ENCODE results near the gene ERG28.

Gene ERG28

GRCh38 chr14:75615200-75615599, 45.5 kb downstream of the ERG28 start:
- peak overlapping the region; percentile 87 for H3K27ac ChIP-seq (ENCODE audit: low read length)
- TF ChIP-seq EZH2phosphoT487 (IDR thresholded peaks at IDR 0.05; ENCODE audit: low read depth), result no peak
- TF ChIP-seq CTCF (IDR thresholded peaks at IDR 0.05; ENCODE audit: low read depth, low read length), result no peak
- no peaks in the 10 kb centered on the region for H3K27me3 ChIP-seq (ENCODE audit: low read depth, low read length)
- H3K4me1 ChIP-seq (ENCODE audit: low read length), result peaks cover 21% of the 10 kb centered on the region
- H4K20me1 ChIP-seq (ENCODE audit: insufficient read depth, low read length), result no peaks in the 10 kb centered on the region
- no peak overlapping the region; the same call in 1 of the 2 replicates for H2AFZ ChIP-seq (ENCODE audit: low read depth, low read length)
- peaks cover 8% of the 10 kb centered on the region for H3K36me3 ChIP-seq (replicated peaks; ENCODE audit: low read depth, low read length)
- H3K9me3 ChIP-seq (ENCODE audit: insufficient read depth, low read length), result no peaks in the 10 kb centered on the region; the same call in 1 of the 2 replicates
- H3K9ac ChIP-seq (ENCODE audit: low read length), result peak overlapping the region; percentile 31; the same call in 1 of the 2 replicates
- no peaks in the 10 kb centered on the region for H3K79me2 ChIP-seq (ENCODE audit: low read length)
- peak overlapping the region; percentile 47 for H3K4me3 ChIP-seq (ENCODE audit: low read length)
- H3K4me2 ChIP-seq (ENCODE audit: low read length), result peak overlapping the region; percentile 74

GRCh38 chr14:75614179-75614578, 46.5 kb downstream of the ERG28 start:
- H3K4me1 ChIP-seq (ENCODE audit: low read length), result peaks cover 26% of the 10 kb centered on the region
- H4K20me1 ChIP-seq (ENCODE audit: insufficient read depth, low read length), result no peaks in the 10 kb centered on the region
- H2AFZ ChIP-seq (ENCODE audit: low read depth, low read length), result no peak overlapping the region
- no peaks in the 10 kb centered on the region for H3K79me2 ChIP-seq (ENCODE audit: low read length)
- H3K27ac ChIP-seq (ENCODE audit: low read length), result peak overlapping the region; percentile 87; the same call in 1 of the 2 replicates
- no peaks in the 10 kb centered on the region; the same call in 1 of the 2 replicates for H3K9me3 ChIP-seq (ENCODE audit: insufficient read depth, low read length)
- H3K36me3 ChIP-seq (replicated peaks; ENCODE audit: low read depth, low read length), result peaks cover 8% of the 10 kb centered on the region
- TF ChIP-seq CTCF (IDR thresholded peaks at IDR 0.05; ENCODE audit: low read depth, low read length) (no peak), EZH2phosphoT487 (IDR thresholded peaks at IDR 0.05; ENCODE audit: low read depth) (no peak)
- H3K4me2 ChIP-seq (ENCODE audit: low read length), result no peak overlapping the region
- H3K27me3 ChIP-seq (ENCODE audit: low read depth, low read length), result no peaks in the 10 kb centered on the region
- H3K4me3 ChIP-seq (ENCODE audit: low read length), result no peak overlapping the region
- H3K9ac ChIP-seq (ENCODE audit: low read length), result no peak overlapping the region

- Histone ChIP-seq H3K79me2 (ENCODE audit: low read length) (no peaks in the 10 kb centered on the region), H3K36me3 (replicated peaks; ENCODE audit: low read depth, low read length) (peaks cover 16% of the 10 kb centered on the region), H3K4me3 (ENCODE audit: low read length) (no peak overlapping the region), H2AFZ (ENCODE audit: low read depth, low read length) (no peak overlapping the region), H4K20me1 (ENCODE audit: insufficient read depth, low read length) (no peaks in the 10 kb centered on the region), H3K9ac (ENCODE audit: low read length) (no peak overlapping the region), H3K9me3 (ENCODE audit: insufficient read depth, low read length) (no peaks in the 10 kb centered on the region; the same call in 1 of the 2 replicates), H3K27ac (ENCODE audit: low read length) (no peak overlapping the region), H3K4me1 (ENCODE audit: low read length) (peaks cover 26% of the 10 kb centered on the region), H3K4me2 (ENCODE audit: low read length) (no peak overlapping the region), H3K27me3 (ENCODE audit: low read depth, low read length) (no peaks in the 10 kb centered on the region)
- TF ChIP-seq EZH2phosphoT487 (IDR thresholded peaks at IDR 0.05; ENCODE audit: low read depth), result no peak
- TF ChIP-seq CTCF (IDR thresholded peaks at IDR 0.05; ENCODE audit: low read depth, low read length), result no peak
These were observed 48.5 kb downstream of the ERG28 start for GRCh38 chr14:75612157-75612556.

- TF ChIP-seq EZH2phosphoT487 (IDR thresholded peaks at IDR 0.05; ENCODE audit: low read depth) (no peak), CTCF (IDR thresholded peaks at IDR 0.05; ENCODE audit: low read depth, low read length) (no peak)
- H3K9me3 ChIP-seq (ENCODE audit: insufficient read depth, low read length), result no peaks in the 10 kb centered on the region; the same call in 1 of the 2 replicates
- H3K27me3 ChIP-seq (ENCODE audit: low read depth, low read length), result no peaks in the 10 kb centered on the region
- H3K27ac ChIP-seq (ENCODE audit: low read length), result no peak overlapping the region
- peaks cover 26% of the 10 kb centered on the region for H3K4me1 ChIP-seq (ENCODE audit: low read length)
- peaks cover 18% of the 10 kb centered on the region for H3K36me3 ChIP-seq (replicated peaks; ENCODE audit: low read depth, low read length)
- no peak overlapping the region for H3K9ac ChIP-seq (ENCODE audit: low read length)
- no peak overlapping the region for H3K4me3 ChIP-seq (ENCODE audit: low read length)
- no peak overlapping the region for H3K4me2 ChIP-seq (ENCODE audit: low read length)
- no peak overlapping the region for H2AFZ ChIP-seq (ENCODE audit: low read depth, low read length)
- no peaks in the 10 kb centered on the region for H4K20me1 ChIP-seq (ENCODE audit: insufficient read depth, low read length)
- no peaks in the 10 kb centered on the region for H3K79me2 ChIP-seq (ENCODE audit: low read length)
These were observed 49.8 kb downstream of the ERG28 start for GRCh38 chr14:75610834-75611233.
